Mucosa of stomach (tissue), 1 donor: ENCODE data around the gene HERPUD2.
"Not testable (repeated sequence)": the region's sequence is repeated elsewhere in the genome, so short reads cannot be mapped to it uniquely, and the experiment has no call there.

Experiments
- H3K27me3 ChIP-seq: one replicate; pipeline ENCODE4 v1.7.0; 2013; ENCODE audit warnings: mild to moderate bottlenecking, low read length; ENCODE audit not compliant: control insufficient read depth, insufficient read depth
- H3K36me3 ChIP-seq: one replicate; pipeline ENCODE4 v1.7.0; 2013; ENCODE audit warnings: low read length; ENCODE audit not compliant: control insufficient read depth, insufficient read depth
- H3K4me1 ChIP-seq: one replicate; pipeline ENCODE4 v1.7.0; 2013; ENCODE audit warnings: mild to moderate bottlenecking, low read length; ENCODE audit not compliant: control insufficient read depth, insufficient read depth
- H3K4me3 ChIP-seq: one replicate; pipeline ENCODE4 v1.7.0; 2013; ENCODE audit warnings: low read length
- H3K9ac ChIP-seq: one replicate; pipeline ENCODE4 v1.7.0; 2013; ENCODE audit warnings: mild to moderate bottlenecking, low read length, moderate library complexity
- H3K9me3 ChIP-seq: one replicate; pipeline ENCODE4 v1.7.0; 2013; ENCODE audit warnings: mild to moderate bottlenecking, low read length, moderate library complexity; ENCODE audit not compliant: control insufficient read depth
- donor health status: Pancreatic carcinoma.

HERPUD2 gene

GRCh38 chr7:35691827-35692307 is 3.1 kb downstream of the HERPUD2 start:
- Histone ChIP-seq H3K4me3 (no peak overlapping the region), H3K36me3 (no peaks in the 10 kb centered on the region), H3K9me3 (no peaks in the 10 kb centered on the region), H3K9ac (no peak overlapping the region), H3K4me1 (peaks cover 24% of the 10 kb centered on the region), H3K27me3 (no peaks in the 10 kb centered on the region)

- Histone ChIP-seq H3K4me3 (no peak overlapping the region), H3K4me1 (peaks cover 24% of the 10 kb centered on the region), H3K27me3 (no peaks in the 10 kb centered on the region), H3K36me3 (no peaks in the 10 kb centered on the region), H3K9ac (no peak overlapping the region), H3K9me3 (no peaks in the 10 kb centered on the region)
Measured at GRCh38 chr7:35691366-35691765, 3.6 kb downstream of the HERPUD2 start.

GRCh38 chr7:35690614-35691013 is 4.3 kb downstream of the HERPUD2 start:
- peaks cover 22% of the 10 kb centered on the region for H3K4me1 ChIP-seq
- not testable (repeated sequence) for H3K9ac ChIP-seq, H3K27me3 ChIP-seq, H3K4me3 ChIP-seq, H3K36me3 ChIP-seq, H3K9me3 ChIP-seq

DNA sequence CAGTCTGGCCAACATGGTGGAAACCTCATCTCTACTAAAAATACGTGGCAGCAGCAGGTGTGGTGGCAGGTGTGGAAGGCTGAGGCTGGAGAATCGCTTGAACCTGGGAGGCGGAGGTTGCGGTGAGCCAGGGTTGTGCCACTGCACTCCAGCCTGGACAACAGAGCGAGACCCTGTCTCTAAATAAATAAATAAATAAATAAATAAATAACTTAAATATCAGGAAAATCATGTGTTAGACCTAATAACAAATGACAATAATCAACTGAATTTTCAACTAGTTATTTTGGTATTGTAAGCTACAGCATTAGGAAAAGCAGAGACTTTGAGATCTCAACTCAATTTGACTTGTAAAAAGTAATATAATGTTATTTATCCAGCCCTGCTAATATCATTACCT is 9.2 kb downstream of the HERPUD2 start:
- Histone ChIP-seq H3K4me3 (no peak overlapping the region), H3K9ac (no peak overlapping the region), H3K27me3 (no peaks in the 10 kb centered on the region), H3K9me3 (no peaks in the 10 kb centered on the region), H3K36me3 (no peaks in the 10 kb centered on the region), H3K4me1 (peaks cover 13% of the 10 kb centered on the region)

- no peaks in the 10 kb centered on the region for H3K4me1 ChIP-seq
- H3K36me3 ChIP-seq: no peaks in the 10 kb centered on the region
- H3K4me3 ChIP-seq: no peak overlapping the region
- no peak overlapping the region for H3K9ac ChIP-seq
- H3K9me3 ChIP-seq: no peaks in the 10 kb centered on the region
- H3K27me3 ChIP-seq: no peaks in the 10 kb centered on the region
Measured at GRCh38 chr7:35681231-35682029, 13.5 kb downstream of the HERPUD2 start.

- Histone ChIP-seq H3K36me3 (no peaks in the 10 kb centered on the region), H3K4me1 (no peaks in the 10 kb centered on the region), H3K27me3 (no peaks in the 10 kb centered on the region), H3K9me3 (no peaks in the 10 kb centered on the region), H3K9ac (no peak overlapping the region), H3K4me3 (no peak overlapping the region)
Measured at GRCh38 chr7:35680403-35681013, 14.4 kb downstream of the HERPUD2 start.

- no peak overlapping the region for H3K9ac ChIP-seq
- H3K9me3 ChIP-seq: no peaks in the 10 kb centered on the region
- H3K36me3 ChIP-seq: no peaks in the 10 kb centered on the region
- no peaks in the 10 kb centered on the region for H3K4me1 ChIP-seq
- no peak overlapping the region for H3K4me3 ChIP-seq
- H3K27me3 ChIP-seq: no peaks in the 10 kb centered on the region
Measured at GRCh38 chr7:35677582-35678356, 17.2 kb downstream of the HERPUD2 start.

DNA sequence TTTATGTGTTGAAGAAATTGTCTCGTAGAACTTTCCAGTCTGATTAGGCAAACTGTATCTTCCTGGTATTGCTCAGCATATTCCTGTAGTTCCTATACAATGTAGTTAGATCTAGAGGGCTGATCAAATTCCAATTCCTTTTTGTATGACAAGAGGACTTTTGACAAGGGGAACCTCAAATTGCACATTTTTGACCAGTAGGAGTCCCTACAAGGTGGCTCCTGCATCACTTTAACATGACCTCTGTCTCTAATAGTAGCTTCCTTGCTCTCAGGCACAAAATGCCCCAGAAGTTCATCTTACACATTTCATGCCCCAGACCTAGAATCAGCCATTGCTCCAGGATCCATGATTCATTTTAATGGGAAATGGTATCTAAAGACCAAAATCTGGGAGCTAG is 18.7 kb downstream of the HERPUD2 start:
- no peak overlapping the region for H3K9ac ChIP-seq
- H3K9me3 ChIP-seq: no peaks in the 10 kb centered on the region
- H3K4me1 ChIP-seq: no peaks in the 10 kb centered on the region

GRCh38 chr7:35670856-35671569 is 23.9 kb downstream of the HERPUD2 start:
- H3K9ac ChIP-seq: no peak overlapping the region
- no peaks in the 10 kb centered on the region for H3K27me3 ChIP-seq
- H3K4me3 ChIP-seq: no peak overlapping the region
- no peaks in the 10 kb centered on the region for H3K4me1 ChIP-seq
- no peaks in the 10 kb centered on the region for H3K9me3 ChIP-seq
- H3K36me3 ChIP-seq: no peaks in the 10 kb centered on the region

More for the DNA sequence above, 18.7 kb downstream of the HERPUD2 start:
- Histone ChIP-seq H3K27me3 (no peaks in the 10 kb centered on the region), H3K4me3 (no peak overlapping the region), H3K36me3 (no peaks in the 10 kb centered on the region)

DNA sequence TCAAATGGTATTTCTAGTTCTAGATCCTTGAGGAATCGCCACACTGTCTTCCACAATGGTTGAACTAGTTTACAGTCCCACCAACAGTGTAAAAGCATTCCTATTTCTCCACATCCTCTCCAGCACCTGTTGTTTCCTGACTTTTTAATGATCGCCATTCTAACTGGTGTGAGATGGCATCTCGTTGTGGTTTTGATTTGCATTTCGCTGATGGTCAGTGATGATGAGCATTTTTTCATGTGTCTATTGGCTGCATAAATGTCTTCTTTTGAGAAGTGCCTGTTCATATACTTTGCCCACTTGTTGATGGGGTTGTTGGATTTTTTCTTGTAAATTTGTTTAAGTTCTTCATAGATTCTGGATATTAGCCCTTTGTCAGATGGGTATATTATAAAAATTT is 34.5 kb downstream of the HERPUD2 start:
- H3K9me3 ChIP-seq, H3K36me3 ChIP-seq, H3K4me1 ChIP-seq, H3K9ac ChIP-seq, H3K4me3 ChIP-seq, H3K27me3 ChIP-seq: not testable (repeated sequence)

DNA sequence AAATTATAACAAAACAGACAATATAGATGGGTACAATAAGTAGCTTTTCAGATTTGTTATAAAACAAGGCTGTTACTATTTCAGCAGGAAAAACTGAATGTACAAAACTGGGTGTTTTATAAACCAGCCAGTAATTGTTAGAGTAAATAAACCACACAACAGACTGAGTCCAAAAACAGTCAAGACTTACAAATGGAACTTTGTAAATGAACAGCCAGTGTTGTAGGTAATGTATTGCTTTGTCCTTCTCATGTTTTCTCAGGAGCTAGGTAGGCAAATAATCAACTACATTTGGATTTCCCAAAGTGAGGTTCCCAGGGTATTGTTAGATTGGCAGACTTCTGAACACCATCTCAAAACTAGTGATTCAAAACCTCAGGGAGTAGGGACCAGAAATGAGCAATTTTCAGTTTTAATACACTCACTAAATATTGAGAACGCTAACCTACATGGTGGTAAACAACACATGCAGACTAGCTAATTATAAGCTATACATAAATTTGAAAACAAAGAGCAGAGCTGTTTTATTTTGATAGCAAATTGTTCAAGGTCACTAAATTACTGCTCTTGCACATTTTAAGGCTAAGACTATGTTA is 36.2 kb downstream of the HERPUD2 start:
- Histone ChIP-seq H3K9ac (no peak overlapping the region), H3K36me3 (no peaks in the 10 kb centered on the region), H3K4me1 (no peaks in the 10 kb centered on the region), H3K4me3 (no peak overlapping the region), H3K9me3 (no peaks in the 10 kb centered on the region), H3K27me3 (no peaks in the 10 kb centered on the region)
